Right renal cortex interstitium (tissue), 3 donors: ENCODE measurements around the gene CBL. TPM values are rescaled to one million over a fixed set of nuclear protein-coding genes. Genes with fewer than 3 reads are reported as not detected.

Experiments
- DNase-seq, 3 donors: peaks; one replicate each; pipeline ENCODE4 v3.0.0-alpha.2; 2013; ENCODE audit warnings: low read depth in 3 of 3, low spot score in 2 of 3
- polyA plus RNA-seq, 3 donors: library from polyadenylated mRNA; unstranded; fragments of 120-200 nt; gene quantifications; one replicate each; pipeline ENCODE4 v1.2.1, GENCODE V29; 2013; ENCODE audit not compliant: insufficient read length in 3 of 3

The CBL gene
- polyA plus RNA-seq, 3 donors, result 19.5 to 19.8 (median 19.7) TPM

DNA sequence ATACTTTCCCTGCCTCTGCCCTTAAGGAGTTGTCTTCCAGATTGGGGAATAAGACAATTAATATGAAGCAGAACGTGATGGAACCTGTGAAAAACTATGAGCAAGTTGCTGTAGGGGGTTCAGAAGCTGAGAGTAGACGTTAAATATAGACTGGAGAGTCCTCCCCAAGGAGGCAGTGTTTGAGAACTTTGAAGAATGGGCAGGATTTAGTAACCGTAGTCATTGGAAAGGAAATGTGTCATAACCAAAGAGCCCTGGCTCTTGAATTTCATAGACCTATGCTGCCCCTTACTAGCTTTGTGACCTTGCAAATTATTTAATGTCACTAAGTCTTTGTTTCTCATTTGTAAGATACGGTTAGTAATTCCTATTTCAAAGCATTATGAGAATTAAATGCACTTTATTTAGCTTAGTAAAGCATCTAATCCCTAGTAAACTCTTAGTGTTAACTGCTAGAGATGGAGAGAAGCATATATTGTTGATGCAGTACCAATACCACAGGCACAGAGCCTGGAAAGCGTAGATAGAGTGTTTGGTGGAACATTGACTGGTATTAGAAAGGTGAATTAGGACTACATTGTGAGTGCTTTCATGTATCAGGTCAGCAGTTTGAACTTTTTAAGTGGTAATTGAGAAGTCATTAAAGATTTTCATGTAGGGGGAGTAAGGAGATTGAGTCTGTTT is 56.7 kb downstream of the CBL start:
- DNase-seq, result no peak

DNA sequence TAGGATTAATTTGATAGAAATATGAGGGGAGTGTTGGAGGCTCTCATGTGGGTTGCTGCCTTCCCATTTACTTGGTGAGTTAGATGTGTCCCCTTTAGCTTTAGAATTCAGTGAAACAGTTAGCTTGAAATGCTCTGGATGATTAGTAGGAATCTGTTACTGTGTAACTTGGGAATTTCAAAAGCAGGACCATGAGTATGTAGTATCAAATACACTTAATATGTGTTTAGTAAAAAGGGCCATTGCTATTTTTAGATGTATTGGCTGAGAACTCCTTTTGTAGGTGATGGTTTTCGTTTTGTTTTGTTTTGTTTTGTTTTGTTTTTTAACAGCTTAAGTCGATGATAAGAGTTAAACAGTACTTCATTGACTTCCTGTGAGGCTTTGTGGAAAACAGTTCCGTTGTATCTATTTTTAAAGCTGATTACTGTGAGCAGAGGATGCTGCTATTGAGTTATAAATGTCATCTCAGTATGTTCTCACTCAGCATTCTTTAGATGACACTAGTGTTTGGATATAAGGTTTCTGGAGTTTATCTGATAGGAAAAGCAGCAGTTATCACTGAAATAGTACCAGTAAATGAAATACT is 57.3 kb downstream of the CBL start:
- no peak for DNase-seq

- DNase-seq, result no peak
Observed at GRCh38 chr11:119266063-119266462, 59.9 kb downstream of the CBL start.

DNA sequence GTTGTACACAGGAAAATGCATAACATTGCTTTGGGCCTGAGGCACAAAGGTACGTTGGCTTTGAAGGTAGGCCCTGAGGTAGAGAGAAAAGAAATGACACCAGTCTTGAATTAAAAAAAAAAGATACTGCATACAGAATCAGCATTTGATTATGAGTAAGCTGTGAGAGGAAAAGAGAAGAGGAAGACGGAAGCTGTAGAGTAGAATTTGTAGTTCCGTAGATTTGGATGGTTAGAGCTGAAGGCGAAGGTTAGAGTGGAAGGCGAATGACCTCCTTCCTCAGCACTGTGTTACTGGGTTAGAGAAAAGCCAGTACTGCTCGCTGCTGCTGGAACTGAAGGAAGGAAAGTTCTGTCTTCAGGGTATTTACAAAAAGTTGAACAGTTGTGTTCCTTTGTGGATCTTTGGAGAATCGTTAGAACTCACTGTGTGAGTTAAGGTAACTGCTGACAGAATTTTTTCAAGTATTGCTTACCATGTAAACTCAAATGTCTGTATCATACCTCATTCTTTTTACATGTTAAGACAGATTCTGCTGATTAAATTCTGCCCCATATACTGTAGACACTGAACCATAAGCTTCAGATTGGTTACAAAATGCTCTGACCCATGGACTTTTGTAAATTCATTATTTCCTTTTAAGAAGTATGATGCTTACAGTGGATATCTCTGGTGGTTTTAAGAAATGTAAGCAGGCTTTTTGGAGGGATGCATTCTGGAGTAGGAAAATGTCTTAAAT is 60.5 kb downstream of the CBL start:
- no peak for DNase-seq

GRCh38 chr11:119267645-119268044 is 61.5 kb downstream of the CBL start:
- DNase-seq, result no peak

DNA sequence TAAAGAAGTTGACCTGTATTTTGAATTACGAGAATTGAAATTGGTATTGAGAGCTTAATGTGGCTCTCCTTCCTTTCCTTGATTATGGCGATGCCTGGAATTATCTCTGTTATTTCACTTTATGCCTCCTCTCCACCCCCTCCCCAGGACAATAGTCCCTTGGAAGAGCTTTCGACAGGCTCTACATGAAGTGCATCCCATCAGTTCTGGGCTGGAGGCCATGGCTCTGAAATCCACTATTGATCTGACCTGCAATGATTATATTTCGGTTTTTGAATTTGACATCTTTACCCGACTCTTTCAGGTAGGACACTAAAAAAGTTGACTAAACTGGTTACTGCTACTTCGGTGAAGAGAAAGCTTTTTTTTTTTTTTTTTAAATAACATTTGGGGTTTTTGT is 67.6 kb downstream of the CBL start:
- no peak for DNase-seq

GRCh38 chr11:119277660-119278059 is 71.5 kb downstream of the CBL start:
- no peak for DNase-seq

DNA sequence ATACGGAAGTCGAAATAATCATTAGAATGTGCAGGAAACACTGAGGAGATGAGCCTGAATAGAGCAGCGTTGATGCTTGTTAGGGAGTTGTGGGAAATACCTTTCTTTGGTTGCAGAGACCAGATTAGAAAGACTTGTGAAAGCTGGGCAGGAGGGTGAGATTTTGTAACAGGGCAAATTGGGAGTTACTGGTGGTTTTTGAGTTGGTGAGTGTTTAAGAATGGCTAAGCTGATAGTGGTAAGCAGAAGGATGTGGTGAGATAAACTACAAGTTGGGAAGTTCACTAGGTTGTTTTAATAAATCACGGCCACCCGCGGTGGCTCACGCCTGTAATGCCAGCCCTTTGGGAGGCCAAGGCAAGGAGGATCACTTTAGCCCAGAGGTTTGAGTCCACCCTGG is 76.4 kb downstream of the CBL start:
- no peak for DNase-seq

DNA sequence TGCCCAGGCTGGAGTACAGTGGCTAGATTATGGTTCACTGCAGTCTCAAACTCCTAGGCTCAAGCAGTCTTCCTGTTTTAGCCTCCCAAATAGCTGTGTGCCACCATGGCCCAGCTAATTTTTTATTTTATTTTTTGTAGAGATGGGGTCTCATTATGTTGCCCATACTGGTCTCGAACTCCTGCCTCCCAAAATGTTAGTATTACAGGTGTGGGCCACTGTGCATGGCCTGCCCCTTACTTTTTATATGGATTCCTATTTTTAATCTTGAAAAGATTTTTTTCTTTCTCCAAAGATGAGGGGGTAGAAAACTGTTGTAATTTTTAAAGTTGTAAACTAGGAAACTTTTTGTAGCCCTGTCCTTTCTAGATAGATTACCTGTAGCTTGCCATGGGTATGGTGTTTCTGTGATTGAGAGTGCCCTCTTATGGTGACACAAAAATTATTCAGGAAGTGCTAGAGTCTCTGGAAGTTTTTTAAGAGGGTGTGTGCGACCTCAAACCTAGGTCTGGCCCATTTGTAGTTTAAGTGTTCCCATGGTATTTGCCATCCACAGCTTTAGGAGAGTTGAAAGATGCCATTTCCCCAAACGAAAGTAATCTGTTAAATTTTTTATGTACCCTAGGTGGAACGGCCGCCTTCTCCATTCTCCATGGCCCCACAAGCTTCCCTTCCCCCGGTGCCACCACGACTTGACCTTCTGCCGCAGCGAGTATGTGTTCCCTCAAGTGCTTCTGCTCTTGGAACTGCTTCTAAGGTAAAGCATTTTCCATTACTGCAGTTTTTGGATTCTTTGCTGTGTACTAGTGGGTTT is 78.4 kb downstream of the CBL start:
- DNase-seq, result no peak

DNA sequence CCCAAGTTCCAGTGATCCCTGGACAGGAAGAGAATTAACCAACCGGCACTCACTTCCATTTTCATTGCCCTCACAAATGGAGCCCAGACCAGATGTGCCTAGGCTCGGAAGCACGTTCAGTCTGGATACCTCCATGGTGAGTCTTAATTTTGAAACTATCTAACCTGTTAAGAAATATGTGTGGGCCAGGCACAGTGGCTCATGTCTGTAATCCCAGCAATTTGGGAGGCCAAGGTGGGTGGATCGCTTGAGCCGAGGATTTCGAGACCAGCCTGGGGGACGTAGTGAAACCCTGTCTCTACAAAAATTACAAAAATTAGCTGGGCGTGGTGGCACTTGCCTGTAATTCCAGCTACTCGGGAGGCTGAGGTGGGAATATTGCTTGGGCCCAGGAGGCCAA is 79.3 kb downstream of the CBL start:
- no peak for DNase-seq

- DNase-seq, result no peak
Observed at GRCh38 chr11:119288219-119288618, 82.1 kb downstream of the CBL start.

DNA sequence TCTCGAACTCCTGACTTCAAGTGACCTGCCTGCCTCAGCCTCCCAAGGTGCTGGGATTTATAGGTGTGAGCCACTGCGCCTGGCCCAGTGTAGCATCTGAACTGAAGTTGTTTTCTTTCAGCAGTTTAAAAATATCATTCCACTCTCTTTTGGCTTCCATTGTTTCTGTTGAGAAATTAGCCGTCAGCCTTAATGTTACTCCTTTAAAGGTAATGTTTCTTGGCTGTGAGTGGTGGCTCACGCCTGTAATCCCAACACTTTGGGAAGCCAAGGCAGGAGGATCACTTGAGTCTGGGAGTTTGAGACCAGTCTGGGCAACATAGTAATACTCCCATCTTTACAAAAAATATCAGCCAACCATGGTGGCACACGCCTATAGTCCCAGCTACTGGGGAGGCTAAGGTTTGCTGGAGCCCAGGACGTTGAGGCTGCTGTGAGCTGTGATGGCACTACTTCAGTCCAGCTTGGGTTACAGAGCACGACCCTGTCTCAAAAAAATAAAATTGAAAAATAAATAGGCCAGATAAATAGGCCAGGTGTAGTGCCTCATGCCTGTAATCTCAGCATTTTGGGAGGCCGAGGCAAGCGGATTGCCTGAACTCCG is 84.9 kb downstream of the CBL start:
- DNase-seq, result no peak

DNA sequence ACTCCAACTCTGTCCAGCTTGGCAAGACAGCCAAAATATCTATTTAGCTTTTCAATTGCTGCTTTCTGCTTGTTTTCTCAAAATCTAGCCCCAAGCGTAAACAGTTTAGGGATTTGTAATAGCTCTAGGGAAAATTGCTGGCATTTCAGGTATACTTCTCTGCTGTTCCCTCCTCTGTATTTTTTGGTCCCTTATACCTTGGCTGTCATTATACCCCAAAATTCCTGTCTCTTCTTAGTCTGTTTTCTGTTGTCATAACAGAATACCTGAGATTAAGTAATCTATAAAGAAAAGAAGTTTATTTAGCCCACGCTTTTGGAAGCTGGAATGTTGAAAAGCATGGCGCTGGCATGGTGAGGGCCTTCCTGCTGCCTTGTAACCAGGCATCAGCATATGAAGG is 87.3 kb downstream of the CBL start:
- no peak for DNase-seq

DNA sequence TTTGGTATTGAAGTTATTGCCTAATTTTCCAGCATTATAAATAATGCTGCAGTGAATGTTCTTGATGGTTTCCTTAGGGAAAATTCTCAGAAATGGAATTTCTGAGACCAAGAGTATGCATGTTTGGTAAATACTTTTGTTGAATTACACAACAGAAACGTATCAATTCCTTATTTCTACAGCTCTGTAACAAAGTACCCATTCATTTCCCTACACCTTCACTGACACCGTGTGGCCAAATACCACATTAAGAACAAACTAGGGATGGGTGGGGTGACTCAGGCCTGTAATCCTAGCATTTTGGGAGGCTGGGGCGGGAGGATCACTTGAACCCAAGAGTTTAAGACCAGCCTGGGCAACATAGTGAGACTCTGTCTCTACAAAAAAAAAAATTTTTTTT is 89.0 kb downstream of the CBL start:
- no peak for DNase-seq

- DNase-seq, result no peak
Observed at GRCh38 chr11:119297938-119298337, 91.8 kb downstream of the CBL start.

DNA sequence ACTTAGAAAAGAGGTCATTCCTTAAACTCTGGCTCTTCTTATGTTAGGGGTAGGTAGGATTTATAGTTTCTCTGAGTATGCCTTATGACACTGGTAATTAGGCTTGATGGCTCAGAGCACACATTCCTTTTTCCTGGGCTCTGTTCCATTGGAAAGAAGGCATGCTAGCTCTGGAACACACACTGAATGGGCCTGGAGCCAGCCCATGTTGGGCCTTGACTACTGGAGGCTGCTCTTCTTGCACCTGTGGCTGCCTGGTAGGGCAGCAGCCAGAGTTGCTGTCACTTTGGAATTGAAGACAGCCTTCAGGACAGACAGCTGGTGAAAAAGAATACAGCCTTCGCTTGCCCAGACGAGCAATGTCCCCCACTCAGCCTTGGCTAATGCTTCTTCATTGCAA is 92.6 kb downstream of the CBL start:
- DNase-seq, result no peak

GRCh38 chr11:119299416-119299815 is 93.3 kb downstream of the CBL start:
- DNase-seq, result no peak

DNA sequence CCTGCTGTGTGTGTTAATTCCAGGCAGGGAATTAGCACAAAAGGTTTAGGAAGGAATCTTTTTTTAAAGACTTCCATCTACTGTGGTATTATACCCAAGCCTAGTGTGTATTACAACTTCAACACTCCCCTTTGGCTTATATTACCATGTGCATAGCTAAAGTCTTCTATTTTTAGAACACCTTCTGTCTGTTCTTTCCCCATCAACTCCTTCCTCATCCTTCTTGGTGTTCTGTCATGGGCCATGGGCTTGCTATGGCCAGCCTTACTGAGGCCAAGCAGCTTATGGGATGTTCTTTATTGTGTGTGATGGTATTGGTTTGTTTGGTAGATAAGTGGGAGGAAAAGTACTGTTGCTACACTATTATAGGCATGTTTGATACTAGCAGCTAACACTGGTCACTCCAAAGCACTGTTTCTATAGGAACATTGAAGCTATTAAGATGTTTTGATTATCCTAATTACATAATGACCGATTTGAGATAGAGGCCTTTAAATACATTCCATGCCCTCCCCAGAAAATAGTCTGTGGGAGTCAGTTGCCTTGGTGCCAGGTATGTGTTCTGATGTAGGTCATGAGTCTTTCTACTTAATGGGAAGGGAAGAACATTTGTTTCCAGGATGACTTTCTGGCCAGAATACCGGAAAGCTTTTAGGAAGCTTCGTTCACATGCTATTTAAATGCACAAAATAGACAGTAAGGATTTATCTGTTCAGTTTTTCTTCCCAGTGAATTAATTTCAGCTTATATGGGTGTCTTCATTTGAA is 94.2 kb downstream of the CBL start:
- no peak for DNase-seq

GRCh38 chr11:119303227-119303718 is 97.1 kb downstream of the CBL start:
- no peak for DNase-seq
